HG02623 (cell line): Measurements from ENCODE around the gene MCOLN2.
"Not testable (repeated sequence)": the region's sequence is repeated elsewhere in the genome, so short reads cannot be mapped to it uniquely, and the experiment has no call there.

Source experiments
- ATAC-seq: cut with Tn5 transposase; IDR thresholded peaks from one replicate; pipeline ENCODE4 v1.9.1; 2021; ENCODE audit warnings: moderate library complexity; ENCODE audit not compliant: unreplicated experiment

The MCOLN2 gene

DNA sequence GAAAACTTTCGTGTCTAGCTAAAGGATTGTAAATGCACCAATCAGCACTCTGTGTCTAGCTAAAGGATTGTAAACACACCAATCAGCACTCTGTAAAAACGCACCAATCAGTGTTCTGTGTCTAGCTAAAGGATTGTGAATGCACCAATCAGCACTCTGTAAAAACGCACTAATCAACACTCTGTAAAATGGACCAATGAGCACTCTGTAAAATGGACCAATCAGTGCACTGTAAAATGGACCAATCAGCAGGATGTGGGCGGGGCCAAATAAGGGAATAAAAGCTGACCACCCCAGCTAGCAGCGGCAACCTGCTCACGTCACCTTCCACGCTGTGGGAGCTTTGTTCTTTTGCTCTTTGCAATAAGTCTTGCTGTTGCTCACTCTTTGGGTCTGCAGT lies 94.2 kb downstream of the MCOLN2 start:
- ATAC-seq = not testable (repeated sequence)

DNA sequence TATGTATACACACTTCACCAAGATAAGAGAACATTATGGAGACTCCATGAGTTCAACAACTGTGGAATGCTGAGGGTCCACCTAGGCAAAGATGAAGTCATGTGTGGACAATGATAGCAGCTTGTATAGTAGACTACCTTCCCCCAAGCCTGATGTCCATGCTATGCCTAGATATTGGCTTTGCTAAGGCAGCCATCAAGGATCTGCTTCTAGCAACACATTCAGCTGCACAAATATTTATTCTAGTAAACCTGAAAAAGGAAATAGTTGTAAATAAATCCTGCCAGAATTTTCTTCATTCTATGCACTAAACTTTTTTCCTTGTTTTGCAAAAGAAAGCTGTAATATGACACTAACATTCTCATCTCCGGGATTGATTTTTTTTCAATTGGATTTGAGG lies 96.9 kb downstream of the MCOLN2 start:
- ATAC-seq = no peak

DNA sequence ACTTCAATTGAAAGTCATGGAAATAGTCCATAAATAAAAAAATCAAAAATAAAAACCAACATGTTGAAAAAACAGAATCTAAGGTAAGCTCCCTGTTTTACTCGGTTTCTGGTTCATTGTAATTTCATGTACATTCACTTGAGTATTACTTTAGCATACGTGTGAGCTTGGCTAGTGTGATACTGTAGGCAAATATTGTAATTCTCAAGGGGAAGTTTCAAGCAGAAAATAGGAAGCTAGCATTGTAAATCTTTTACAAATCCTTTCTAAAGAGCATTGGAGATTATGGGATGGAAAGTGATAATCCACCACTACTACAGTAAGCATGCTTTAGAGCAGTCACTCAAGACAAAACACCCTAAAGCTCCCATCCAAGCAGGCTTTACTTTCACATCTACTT lies 100.6 kb downstream of the MCOLN2 start:
- ATAC-seq = no peak

DNA sequence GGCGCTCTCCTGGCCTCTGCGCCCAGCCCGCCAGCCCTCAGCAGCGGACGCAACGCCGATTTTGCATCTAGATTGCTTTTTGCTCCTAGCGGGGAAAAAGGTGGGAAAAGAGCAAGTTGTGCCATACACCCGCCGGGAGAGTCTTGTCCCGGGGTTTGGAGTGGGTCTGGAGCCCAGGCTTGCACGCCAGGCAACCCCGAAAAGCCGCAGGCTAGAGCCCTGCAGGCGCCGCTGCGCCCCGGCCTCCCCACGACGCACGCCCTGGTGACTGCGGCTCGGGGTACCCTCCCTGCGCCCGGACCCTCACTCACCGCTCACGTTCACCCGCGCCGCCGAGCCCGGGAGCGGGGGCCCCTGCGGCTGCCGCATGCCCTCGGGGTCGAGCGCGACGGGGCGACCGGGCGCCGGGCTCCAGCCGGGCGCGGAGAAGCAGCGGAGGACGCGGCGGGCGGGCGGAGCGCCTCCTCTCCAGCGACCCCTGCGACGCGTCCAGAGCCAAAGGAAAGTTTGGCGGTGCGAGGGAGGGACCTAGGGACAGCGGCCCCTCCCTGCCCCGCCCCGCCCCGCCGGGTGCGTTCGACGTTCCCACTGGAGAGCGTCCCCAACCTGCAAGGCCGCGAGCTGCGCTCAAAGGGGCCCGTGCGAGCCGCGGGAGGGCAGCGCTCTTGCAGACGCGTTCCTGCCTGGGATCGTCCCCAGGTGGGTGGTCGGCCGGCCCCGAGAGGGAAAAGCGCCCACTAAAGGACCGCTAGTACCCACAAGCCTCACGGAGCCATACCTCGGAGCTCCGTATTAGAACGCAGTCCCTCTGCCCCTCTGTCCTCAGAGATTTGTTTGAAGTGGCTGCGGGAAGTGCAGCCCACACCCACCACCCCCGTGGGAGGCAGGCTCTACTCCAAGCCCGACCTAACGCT lies 104.0 kb downstream of the MCOLN2 start, which contains the start of gene LPAR3:
Gene LPAR3, minus strand, starts transcription at position 502 of the 914 bp plus-strand sequence. CDS start 27,086 bp downstream, outside the sequence.
- no peak for ATAC-seq

DNA sequence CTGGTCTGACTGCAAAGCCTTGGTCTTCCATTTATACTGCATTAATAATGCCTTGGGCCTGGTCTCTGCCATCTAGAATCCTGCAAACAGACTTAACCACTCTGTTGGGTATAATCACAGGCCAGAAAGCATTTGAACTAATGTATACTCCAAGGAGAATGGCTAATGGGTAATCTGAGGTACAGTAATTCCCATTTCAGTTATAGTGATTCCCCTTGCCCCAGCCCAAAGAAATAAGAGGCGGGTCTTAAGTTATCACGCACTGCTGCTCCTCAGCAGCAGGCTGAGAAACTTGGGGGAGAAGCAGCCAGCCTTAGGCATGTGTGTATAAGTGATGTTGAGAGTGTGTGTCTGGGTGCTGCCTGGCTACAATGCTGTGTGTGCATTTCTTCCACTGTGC lies 106.3 kb downstream of the MCOLN2 start:
- no peak for ATAC-seq

DNA sequence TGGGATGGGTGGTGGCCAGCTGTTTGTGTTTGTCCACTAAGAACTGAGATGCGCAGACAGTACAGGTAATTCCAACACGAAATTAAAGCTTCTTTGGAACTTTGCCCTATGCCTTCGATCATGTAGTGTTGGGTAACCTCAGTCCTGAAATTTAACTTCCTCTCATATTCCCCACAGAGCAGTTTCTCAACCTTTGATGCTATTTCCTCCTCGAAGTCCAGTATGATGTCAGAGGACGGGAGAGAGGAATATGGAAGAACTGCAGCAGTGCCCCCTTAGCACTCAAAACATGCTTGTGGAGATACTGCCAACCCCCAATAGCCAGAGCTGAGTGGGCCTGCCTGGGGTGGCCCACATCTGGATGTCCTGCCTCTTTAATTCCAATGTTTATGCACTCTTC lies 107.5 kb downstream of the MCOLN2 start:
- ATAC-seq = no peak

DNA sequence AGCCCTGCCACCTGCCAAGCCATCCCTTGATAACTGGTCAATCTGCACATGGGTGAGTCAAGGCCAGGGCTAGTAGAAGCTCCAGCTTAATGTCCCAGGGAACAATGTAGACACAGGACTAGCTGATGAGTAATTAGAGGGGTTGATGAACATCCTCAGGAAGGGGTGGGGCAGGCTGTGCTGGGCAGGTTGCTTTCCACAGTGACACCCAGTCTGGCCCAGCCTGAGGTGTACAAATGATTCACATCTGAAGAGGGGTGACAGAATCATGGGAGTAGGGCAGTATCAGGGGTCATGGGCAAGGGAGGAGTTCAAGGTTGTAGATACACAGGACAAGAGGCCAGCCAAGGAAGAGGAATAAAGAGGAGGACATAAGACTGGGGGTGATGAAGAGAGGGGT lies 108.2 kb downstream of the MCOLN2 start:
- ATAC-seq = no peak

DNA sequence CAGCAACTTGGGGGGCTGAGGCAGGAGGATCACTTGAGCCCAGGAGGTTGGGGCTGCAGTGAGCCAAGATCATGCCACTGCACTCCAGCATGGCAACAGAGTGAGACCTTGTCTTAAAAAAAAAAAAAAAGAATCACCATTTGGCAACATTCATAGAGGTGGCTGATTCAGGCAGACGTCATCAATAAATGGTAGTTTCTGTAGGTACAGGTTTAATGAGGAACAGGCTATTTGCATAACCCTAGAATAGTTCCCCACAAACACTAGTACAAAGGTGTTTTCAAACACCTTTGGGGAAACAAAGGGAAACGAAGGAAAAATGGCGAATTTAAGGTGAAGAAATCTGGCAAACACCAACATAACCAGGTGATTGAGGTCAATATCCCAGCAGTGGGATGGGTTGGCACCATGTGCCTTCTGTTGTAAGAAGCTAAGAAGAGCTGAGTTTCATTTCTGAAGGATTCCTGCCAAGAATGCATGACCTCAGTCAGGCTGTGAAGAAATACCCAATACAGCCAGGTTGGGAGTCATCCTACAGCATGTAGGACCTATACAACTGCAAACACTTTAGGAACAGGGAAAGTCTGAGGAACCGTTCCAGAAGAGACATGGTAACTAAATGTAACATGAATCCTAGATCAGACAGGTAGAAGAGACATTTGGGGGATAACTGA lies 109.5 kb downstream of the MCOLN2 start:
- ATAC-seq = no peak

DNA sequence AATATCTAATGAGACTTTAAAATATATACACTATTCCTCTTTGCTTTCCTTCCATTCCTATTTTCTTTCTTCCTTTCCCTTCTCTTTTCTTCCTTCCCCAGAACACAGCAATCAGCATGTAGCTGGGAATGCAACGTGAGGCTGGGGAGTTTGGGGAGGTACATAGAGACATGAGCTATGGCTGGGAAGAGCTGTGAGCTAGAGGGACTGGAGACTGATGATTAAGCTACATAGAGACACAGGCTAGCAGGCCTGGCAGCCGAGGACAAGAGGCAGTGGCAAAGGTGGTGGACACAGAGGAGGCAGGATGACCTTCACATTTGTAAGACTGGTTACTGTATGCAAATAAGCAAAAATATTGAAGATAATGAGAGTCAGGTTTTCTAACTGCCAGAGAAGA lies 111.4 kb downstream of the MCOLN2 start:
- no peak for ATAC-seq

DNA sequence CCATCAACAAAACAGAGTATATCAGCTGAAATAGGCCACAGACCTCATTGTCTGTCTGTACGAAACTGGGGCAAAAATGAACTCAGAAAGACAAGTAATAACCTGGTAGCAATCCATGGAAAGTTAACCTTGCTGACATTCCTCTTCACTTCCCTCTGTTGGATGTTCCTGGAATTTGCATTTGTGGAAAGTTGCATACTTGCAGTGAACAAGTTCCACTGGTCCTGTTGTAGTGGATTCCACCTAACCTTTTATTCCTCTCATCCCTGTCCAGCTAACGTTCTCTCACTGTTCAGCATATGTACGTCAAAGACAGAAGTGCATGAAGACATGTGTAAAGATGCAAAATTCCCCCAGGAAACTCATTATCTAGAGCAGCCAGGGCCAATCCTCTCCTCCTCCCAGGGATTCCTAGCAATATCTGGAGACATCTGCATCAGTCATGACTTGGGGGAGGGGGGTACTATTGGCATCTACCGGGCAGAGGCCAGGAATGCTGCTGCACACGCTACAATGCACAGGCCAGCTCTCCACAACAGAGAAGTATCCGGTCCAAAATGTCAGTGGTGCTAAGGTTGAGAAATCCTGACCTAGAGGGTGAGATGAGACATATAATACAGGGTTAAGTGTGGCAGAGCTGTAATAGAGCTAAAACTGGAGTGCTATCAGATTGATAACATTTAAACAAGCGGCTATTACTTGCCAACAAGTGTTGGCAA lies 112.1 kb downstream of the MCOLN2 start:
- no peak for ATAC-seq

DNA sequence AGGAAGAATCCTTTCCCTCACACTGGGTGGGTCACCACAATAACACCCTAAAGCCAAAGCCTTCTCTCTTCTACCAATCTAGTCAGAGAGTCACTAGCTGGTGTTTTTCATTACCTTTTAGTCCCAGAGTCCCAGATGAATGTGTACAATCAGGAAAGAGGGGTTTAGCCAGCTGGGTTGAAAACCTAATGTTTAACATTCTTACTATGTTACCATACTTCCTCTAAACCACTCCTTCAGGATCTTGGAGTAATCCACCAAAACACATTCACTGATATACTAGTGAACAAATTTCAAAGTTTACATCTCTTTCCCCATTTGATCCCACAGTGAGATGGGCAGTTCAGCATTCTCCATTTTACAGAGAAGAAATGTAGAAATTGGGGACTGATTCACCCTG lies 113.6 kb downstream of the MCOLN2 start:
- ATAC-seq = no peak

DNA sequence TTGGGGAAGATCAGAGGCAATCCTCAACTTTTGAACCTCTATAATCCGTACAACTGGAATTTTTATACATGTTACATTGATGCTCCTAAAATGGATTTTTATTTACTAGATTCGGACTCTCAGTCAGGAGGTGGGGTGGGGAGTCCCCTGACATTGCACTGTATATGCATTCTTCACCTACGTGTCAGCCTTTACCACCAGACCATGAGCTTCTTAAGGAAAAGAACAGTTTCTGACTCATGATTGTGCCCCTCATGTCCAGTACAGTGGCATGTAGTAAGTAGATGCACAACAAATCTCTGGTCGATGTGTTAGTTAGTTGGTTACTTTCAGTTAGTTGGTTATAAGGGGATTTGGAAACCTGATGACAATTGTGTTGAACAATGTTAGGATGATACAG lies 119.3 kb downstream of the MCOLN2 start:
- no peak for ATAC-seq

DNA sequence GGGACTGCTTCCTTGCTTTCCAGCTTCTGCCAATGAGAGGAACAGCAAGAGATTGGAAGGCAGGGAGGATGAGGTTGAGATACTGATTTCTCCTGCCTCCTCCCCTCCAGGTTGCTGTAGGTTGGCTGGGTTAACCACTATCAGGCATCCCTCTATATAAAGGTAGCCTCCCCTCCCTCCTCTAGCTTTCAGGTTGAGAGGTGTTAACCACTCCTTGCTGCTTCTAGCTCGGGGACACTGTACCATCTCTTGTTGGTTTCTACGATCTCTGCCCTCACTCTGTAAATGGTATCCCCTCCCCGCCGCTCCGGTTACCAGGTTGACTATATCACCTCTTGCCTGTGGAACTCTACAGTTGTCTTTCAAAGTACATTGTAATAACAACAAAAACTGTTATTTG lies 120.6 kb downstream of the MCOLN2 start:
- no peak for ATAC-seq
